Ishikawa (cell line): ENCODE results near the gene OSR1.

Experiments used
- CEBPB ChIP-seq: IDR thresholded peaks from 2 replicates; pipeline ENCODE4 v1.6.1; 2012
- CREB1 ChIP-seq: IDR thresholded peaks from 2 replicates; pipeline ENCODE4 v1.6.1; 2012; ENCODE audit warnings: low read depth
- EGR1 ChIP-seq: IDR thresholded peaks from 2 replicates; pipeline ENCODE4 v1.6.1; 2012
- EP300 ChIP-seq: IDR thresholded peaks from 2 replicates; pipeline ENCODE4 v1.6.1; 2012; ENCODE audit warnings: borderline replicate concordance
- FOXM1 ChIP-seq: IDR thresholded peaks from 2 replicates; pipeline ENCODE4 v1.6.1; 2012; ENCODE audit warnings: low read depth, borderline replicate concordance
- NFIC ChIP-seq: IDR thresholded peaks from 2 replicates; pipeline ENCODE4 v1.6.1; 2012
- RAD21 ChIP-seq: IDR thresholded peaks from 2 replicates; pipeline ENCODE4 v1.6.1; 2012; ENCODE audit warnings: low read depth
- TAF1 ChIP-seq: IDR thresholded peaks from 2 replicates; pipeline ENCODE4 v1.6.1; 2012; ENCODE audit warnings: low read depth, mild to moderate bottlenecking
- TCF12 ChIP-seq: IDR thresholded peaks from 2 replicates; pipeline ENCODE4 v1.6.1; 2012; ENCODE audit warnings: low read depth
- TEAD4 ChIP-seq: IDR thresholded peaks from 2 replicates; pipeline ENCODE4 v1.6.1; 2012
- YY1 ChIP-seq: IDR thresholded peaks from 2 replicates; pipeline ENCODE4 v1.6.1; 2012; ENCODE audit warnings: low read depth
- ZBTB7A ChIP-seq: IDR thresholded peaks from 2 replicates; pipeline ENCODE4 v1.6.1; 2012; ENCODE audit warnings: low read depth
- TF ChIP-seq, protein P1 (sequence below): IDR thresholded peaks from 2 replicates; pipeline ENCODE4 v1.6.1; 2012; ENCODE audit warnings: low read depth, mild to moderate bottlenecking
- TF ChIP-seq, protein P2 (sequence below): IDR thresholded peaks from 2 replicates; pipeline ENCODE4 v1.6.1; 2012
- TF ChIP-seq, protein P3 (sequence below): IDR thresholded peaks from 2 replicates; pipeline ENCODE4 v1.6.1; 2012

OSR1 gene

DNA sequence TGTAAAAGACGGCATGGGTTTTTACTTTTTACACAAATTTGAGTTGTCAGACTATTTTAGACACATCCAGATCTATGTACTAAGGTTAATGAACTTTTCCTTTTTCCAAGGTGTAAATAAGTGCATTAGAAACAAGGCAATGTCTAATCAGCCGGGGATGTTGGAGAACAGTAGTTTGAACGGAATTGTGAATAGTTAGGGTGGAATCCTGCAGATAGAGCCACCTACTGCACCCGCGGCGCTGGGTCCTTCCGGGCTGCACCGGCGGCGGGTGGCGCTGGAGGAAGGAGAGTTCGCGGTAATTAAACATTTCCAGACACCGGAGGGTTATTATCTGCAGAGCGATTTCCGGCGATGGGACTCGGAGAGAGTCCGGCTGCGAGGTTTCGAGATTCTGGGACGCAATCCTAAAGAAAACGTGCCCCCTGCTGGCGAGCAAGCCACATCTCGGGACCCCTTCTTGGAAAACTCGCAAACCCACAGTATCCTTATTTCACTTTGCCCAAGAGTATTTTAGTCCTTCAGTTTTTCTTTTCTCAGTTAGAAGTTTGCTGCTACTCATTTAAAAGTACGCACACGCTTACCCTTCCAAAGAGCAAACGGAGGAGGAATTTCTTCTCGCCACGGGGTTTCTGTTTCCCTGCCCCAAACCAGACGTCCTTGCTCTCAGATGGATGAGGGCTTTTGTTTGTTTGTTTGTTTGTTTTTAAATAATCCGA is 4.5 kb upstream of the OSR1 start:
- TF ChIP-seq RAD21 (peak; percentile 78), TEAD4 (no peak), EGR1 (no peak)
- TF ChIP-seq, protein P1, sequence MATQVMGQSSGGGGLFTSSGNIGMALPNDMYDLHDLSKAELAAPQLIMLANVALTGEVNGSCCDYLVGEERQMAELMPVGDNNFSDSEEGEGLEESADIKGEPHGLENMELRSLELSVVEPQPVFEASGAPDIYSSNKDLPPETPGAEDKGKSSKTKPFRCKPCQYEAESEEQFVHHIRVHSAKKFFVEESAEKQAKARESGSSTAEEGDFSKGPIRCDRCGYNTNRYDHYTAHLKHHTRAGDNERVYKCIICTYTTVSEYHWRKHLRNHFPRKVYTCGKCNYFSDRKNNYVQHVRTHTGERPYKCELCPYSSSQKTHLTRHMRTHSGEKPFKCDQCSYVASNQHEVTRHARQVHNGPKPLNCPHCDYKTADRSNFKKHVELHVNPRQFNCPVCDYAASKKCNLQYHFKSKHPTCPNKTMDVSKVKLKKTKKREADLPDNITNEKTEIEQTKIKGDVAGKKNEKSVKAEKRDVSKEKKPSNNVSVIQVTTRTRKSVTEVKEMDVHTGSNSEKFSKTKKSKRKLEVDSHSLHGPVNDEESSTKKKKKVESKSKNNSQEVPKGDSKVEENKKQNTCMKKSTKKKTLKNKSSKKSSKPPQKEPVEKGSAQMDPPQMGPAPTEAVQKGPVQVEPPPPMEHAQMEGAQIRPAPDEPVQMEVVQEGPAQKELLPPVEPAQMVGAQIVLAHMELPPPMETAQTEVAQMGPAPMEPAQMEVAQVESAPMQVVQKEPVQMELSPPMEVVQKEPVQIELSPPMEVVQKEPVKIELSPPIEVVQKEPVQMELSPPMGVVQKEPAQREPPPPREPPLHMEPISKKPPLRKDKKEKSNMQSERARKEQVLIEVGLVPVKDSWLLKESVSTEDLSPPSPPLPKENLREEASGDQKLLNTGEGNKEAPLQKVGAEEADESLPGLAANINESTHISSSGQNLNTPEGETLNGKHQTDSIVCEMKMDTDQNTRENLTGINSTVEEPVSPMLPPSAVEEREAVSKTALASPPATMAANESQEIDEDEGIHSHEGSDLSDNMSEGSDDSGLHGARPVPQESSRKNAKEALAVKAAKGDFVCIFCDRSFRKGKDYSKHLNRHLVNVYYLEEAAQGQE = no peak

DNA sequence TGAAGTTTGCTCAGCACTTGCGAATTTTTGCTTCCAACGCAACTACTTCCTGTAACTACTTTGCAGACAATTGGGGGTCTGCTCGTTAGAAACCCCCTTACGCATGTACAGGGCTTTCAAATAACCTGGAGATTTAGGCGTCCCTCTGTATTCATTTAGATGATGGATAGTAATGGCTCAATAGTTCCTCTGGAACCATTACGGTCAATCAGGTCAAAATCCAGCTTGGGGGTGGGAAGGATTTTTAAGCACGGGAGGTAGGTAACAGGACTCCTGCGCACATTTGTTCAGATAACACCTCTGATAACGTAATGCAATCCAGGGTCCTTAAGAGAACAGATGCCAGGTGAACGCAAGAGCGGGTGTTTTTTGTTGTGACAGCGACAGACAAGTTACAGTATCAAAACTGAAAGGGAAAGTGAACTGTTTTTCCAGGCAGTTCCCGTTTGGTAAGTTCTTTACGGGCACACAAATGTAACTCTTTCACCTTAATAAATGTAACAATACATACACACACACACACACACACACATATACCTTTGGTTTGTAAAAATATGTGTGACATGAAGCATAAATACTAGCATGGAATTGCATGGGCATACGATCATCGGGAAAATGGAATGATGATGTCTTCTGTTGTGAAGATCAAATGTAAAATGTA is 3.8 kb upstream of the OSR1 start:
- TF ChIP-seq EGR1 = no peak
- no peak for TF ChIP-seq TAF1
- TF ChIP-seq, protein P2, sequence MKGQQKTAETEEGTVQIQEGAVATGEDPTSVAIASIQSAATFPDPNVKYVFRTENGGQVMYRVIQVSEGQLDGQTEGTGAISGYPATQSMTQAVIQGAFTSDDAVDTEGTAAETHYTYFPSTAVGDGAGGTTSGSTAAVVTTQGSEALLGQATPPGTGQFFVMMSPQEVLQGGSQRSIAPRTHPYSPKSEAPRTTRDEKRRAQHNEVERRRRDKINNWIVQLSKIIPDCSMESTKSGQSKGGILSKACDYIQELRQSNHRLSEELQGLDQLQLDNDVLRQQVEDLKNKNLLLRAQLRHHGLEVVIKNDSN = no peak
- TF ChIP-seq TEAD4 = no peak
- TF ChIP-seq, protein P3, sequence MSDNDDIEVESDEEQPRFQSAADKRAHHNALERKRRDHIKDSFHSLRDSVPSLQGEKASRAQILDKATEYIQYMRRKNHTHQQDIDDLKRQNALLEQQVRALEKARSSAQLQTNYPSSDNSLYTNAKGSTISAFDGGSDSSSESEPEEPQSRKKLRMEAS = no peak
- no peak for TF ChIP-seq CEBPB
- no peak for TF ChIP-seq NFIC
- TF ChIP-seq YY1 = no peak
- TF ChIP-seq EP300 = no peak
- no peak for TF ChIP-seq TCF12
- TF ChIP-seq FOXM1 = no peak
- no peak for TF ChIP-seq RAD21
- no peak for TF ChIP-seq ZBTB7A
- TF ChIP-seq, protein P1 = no peak
- no peak for TF ChIP-seq CREB1

GRCh38 chr2:19361325-19361990 is 3.0 kb upstream of the OSR1 start:
- TF ChIP-seq TAF1 (no peak), CEBPB (no peak), EGR1 (no peak), CREB1 (no peak), RAD21 (no peak), FOXM1 (no peak)
- TF ChIP-seq, protein P3 = no peak
- TF ChIP-seq, protein P2 = no peak
- TF ChIP-seq, protein P1 = no peak

- TF ChIP-seq TAF1 (no peak), TCF12 (no peak), EP300 (no peak), ZBTB7A (no peak), RAD21 (no peak), NFIC (no peak)
- TF ChIP-seq, protein P1 = no peak
- TF ChIP-seq, protein P2 = no peak
Observed at GRCh38 chr2:19360966-19361321, 2.5 kb upstream of the OSR1 start.
